T follicular helper cell (primary cell): ENCODE measurements around the gene NELFE.

Source experiments
- DNase-seq: peaks from one replicate; pipeline ENCODE4 v3.0.0-alpha.2; 2020; ENCODE audit warnings: low read depth

The NELFE gene

DNA sequence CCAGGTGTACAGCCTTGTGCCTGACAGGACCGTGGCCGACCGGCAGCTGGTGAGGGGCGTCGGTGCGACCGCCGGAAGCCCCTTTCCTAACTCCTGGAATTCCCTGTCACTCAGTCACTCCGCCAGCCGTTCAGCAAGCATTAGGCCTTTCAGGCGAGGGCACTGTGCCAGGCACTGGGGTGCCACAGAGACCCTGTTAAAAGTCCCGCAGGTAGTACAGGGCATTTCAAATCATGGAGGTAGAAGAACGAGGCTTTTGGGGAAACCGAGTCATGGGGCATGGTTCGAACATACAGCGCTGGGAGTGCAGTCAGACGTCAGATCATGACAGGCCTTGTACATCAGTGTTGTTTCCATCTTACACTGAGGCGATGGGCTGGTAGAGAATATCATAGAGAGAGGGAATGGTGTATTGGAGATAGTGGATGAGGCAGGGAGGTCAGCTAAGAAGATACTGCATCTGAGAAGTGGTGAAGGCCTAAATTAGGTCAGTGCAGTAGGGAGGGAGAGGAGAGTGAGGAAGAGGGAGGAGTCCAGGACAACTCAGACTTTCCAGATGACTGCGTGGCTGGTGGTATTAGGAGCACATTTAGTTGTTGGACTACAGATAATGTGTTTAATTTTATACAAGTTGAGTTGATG lies 14.1 kb upstream of the NELFE start:
- DNase-seq: no peak

DNA sequence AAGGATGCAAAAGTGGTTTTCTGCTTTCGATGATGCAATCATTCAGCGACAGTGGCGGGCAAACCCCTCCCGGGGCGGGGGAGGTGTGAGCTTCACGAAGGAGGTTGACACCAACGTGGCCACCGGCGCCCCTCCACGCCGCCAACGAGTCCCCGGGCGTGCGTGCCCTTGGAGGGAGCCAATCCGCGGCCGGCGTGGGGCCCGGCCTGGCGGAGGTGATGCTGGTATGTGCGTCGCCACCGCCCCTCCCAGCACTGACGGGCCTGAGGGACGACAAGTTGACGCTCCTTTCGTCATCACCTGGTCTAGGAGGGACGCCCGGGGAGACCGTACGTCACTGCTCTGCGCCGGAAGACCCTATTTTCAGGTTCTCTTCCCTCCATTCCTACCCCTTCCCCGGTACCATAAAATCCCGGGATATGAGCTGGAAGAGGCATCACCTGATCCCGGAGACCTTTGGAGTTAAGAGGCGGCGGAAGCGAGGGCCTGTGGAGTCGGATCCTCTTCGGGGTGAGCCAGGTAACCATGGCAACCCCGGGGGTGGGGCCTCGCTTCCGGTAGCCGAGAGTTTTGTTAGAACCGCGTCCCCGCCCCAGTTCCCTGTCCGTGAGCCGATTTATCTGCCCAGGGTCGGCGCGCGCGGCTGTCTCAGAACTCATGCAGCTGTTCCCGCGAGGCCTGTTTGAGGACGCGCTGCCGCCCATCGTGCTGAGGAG lies 13.4 kb upstream of the NELFE start, which contains the start of gene DXO:
DXO (minus strand) TSS at position 146 of the 716 bp plus-strand sequence. CDS start 463 bp downstream, outside the sequence.
- DNase-seq: peak; percentile 98

DNA sequence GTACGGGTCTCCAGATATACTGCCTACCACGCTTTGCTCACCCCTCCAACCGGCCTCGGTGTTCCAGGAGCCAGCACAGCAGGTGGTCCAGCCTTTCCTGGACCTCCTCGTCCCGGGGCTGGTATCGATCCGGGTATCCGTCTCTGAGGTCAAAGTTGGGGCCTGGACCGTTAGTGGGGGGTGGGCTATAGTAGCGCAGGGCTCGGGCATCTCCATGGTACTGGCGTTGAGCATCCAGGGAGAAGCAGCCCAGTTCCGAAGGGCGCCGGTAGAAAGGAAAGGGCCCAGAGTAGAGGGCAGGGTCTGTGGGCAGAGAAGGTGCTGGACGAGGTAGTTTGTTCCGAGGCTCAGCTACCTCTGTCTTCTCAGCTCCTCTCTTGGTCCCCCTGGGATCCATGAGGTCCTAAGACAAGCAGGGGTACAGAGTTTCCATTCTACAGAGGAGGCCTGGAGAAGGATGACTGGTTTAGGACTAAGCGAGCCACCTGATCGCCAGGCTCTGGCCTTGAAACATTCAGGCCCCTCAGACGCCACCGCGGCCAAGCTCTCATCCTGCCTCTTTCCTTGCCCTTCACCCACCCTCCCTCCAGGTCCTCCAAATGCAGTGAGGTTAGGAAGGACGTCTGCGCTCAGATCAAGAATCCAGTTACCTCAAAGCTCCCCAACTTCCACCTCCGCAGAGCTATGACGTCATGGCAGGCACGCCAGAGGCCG lies 12.7 kb upstream of the NELFE start:
- DNase-seq: no peak

- no peak for DNase-seq
Measured at GRCh38 chr6:31970604-31971271, 12.0 kb upstream of the NELFE start.

GRCh38 chr6:31969712-31970603 lies 11.2 kb upstream of the NELFE start:
- no peak for DNase-seq

GRCh38 chr6:31968791-31969711 lies 10.3 kb upstream of the NELFE start:
- DNase-seq: no peak

GRCh38 chr6:31968326-31968725 lies 9.6 kb upstream of the NELFE start:
- DNase-seq: no peak

DNA sequence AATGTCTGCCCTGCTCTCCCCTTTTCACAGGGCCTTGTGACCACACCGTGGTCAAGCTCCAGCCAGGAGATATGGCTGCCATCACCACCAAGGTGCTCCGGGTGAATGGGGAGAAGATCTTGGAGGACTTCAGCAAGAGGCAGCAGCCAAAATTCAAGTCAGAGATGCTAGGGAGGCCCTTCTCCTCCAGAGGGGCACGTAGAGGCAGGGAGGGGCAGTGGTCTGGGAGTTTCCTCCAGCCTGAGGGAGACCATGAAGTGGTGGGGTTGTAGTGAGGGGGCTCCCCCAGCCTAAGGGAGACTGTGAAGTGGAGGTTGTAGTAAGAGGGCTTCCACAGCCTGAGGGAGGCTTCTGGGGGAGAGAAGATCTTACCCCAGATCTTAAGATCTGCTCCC lies 9.2 kb upstream of the NELFE start:
- DNase-seq: no peak

GRCh38 chr6:31966997-31967925 lies 8.5 kb upstream of the NELFE start:
- no peak for DNase-seq

DNA sequence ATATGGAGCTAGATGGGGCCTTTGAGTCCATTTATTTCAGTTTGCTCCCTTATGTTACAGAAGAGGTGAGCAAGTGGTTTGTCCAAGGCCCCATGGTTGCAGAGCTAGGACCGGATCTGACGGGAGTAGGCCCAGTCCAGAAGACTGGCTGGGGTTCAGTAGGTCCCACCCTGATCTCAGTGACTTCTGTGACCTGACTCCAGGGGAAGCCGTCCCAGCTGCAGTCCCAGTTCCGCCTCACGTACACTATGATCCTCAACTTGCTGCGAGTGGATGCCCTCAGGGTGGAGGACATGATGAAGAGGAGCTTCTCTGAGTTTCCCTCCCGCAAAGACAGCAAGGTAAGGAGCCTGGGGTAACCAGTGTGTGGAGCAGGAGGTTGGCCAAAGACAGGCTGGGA lies 7.7 kb upstream of the NELFE start:
- no peak for DNase-seq

DNA sequence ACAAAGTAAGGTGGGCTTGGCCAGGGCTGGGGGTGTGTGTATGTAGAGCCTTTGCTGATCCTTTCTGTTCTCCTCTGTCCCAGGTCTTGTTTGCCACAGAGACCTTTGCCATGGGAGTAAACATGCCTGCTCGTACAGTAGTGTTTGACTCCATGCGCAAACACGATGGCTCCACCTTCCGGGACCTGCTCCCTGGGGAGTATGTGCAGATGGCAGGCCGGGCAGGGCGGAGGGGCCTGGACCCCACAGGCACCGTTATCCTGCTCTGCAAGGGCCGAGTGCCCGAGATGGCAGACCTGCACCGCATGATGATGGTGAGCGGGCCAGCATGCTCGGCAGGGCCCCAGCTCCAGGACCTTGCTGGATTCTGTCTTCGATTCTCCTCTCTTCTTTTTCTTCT lies 6.9 kb upstream of the NELFE start:
- no peak for DNase-seq

DNA sequence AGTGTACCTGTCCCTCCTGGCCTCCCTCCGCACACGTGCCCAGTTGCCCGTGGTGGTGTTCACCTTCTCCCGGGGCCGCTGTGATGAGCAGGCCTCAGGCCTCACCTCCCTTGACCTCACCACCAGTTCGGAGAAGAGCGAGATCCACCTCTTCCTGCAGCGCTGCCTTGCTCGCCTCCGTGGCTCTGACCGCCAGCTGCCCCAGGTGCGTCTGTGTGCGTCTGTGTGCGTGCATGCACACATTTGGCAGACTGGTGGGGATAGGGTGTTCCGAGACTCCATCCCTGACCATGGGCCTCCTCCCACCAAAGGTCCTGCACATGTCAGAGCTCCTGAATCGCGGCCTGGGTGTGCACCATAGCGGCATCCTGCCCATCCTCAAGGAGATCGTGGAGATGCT lies 5.2 kb upstream of the NELFE start:
- no peak for DNase-seq

DNA sequence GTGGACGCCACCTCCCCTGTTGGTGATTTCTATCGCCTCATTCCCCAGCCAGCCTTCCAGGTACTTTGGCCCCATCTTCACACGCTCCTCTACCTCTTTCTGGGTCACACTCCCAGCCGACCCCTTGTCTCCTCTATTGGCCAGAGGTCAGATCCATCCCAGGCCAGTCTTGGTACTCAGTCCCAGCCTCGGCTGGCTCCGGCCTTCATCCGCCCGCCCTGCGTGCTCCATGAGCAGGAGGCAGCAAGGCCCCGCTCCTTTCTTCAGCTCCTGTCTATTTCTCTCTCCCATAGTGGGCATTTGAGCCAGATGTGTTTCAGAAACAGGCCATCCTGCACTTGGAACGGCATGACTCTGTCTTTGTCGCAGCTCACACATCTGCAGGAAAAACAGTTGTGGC lies 2.8 kb upstream of the NELFE start:
- no peak for DNase-seq

DNA sequence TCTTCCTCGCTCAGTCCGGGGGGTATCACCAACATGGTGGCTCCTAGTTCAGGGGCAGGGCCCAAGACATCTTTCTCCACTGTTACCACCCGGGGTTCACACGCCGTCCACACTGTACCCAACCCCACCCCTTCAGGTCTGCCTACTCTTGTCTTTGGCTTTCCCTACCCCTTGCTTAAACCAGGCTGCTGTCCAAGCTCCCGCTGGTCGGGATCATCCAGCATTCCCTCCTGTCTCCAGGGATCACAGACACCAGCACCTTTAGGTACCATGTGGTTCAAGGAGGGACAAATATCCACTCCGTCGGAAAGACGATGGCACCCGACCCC lies 395 bp downstream of the NELFE start:
- DNase-seq: no peak

DNA sequence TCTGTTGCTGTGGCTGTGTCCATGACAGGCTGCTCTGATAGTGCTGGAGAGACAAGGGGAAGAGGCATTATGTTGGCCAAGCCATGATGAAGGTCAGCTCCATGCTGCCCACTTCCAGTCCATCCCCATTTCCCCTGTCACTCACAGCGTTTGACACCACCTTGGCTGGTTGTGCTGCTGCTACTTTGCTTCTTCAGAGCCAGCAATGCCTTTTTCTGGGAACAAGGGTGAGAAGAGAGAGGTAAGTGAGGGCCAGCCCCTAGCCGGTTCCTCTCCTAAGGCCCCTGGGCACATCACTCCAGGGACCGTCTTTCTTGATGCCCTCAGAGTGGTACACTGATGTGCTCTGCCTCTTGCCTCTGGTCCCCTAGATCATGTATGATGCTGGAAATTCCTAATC lies 2.0 kb downstream of the NELFE start:
- no peak for DNase-seq

DNA sequence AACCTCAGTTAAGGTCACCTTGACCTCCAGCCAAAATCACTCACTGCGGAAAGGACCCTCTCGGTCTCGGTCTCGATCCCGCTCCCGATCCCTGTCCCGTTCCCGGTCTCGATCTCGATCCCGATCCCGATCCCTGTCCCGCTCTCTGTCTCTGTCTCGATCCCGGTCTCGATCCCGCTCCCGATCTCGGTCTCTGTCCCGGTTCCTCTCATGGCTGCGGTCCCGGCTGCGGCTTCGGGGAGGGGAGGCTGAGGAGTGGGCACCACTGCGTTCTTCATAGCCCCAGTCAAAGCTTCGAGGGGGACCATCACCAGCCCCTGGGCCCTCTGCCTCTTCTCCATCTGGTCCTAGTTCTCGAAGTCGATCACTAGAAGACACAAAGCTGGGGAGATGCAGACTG lies 4.3 kb downstream of the NELFE start:
- DNase-seq: no peak

DNA sequence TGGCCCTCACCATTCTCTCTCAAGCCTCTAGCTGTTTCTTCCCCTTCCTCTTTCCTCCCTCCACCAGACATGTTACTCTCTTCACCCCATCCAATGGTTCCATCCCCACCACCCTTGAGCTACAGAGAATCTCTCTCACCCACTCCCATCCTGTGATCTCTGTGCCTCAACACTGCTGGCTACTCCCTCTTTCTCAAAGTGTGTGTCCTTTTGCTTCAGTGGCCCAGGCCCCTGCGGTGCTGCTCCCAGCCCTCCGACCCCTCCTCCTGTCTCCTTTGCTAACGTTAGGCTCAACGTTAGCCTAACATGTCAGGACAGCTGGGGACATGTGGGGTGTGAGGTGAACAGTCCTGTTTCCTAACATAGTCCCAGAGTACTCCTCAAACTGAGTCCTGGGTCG lies 5.9 kb downstream of the NELFE start:
- no peak for DNase-seq

DNA sequence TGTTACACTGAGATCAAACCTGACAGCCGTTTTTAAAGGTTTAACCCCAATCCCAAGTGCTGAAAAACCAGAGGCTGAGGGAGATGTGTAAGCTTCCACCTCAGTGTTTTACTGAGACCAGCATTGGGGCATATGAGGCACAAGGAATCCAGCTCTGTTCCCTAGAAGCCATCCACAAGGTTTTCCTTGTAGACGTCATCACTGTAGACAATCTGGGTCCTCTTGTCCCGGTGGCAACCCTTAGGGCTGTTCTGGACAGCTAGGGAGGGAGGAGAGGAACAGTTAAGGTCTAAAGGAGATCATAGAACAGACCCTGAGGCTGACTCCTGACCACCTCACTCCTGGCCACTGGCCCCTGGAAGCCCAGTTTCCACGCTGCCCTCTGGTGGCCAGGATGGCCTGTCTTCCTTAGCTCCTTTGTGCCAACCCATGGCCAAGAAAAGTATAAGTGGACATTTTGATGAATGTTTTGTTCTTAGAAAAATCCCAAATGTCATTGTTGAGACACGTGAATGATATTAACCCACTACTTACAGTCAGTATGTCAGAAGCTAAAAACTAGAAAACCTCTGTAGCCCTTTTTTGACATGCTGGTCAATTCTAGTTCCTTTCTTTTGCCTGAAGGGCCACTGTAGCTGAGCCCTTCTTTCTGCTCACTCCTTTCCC lies 6.5 kb downstream of the NELFE start:
- no peak for DNase-seq
